GM15510 (cell line): ENCODE data around the gene ROM1.

Experiments used
- POLR2A ChIP-seq: IDR thresholded peaks from 3 replicates; pipeline ENCODE4 v1.6.1; 2011; ENCODE audit warnings: borderline replicate concordance; ENCODE audit not compliant: insufficient read length; ENCODE audit errors: extremely low read depth

ROM1 gene

GRCh38 chr11:62601372-62602140 is 11.5 kb upstream of the ROM1 start, which contains the start of gene MTA2:
MTA2 (minus strand) TSS chr11:62601865; CDS start chr11:62601450, 415 bp downstream.
- peak; percentile 37 for TF ChIP-seq POLR2A

- TF ChIP-seq POLR2A = peak; percentile 65
Measured at GRCh38 chr11:62602141-62603071, 10.7 kb upstream of the ROM1 start.

GRCh38 chr11:62603072-62603408 is 10.0 kb upstream of the ROM1 start:
- TF ChIP-seq POLR2A = no peak

GRCh38 chr11:62603776-62604299 is 9.2 kb upstream of the ROM1 start:
- no peak for TF ChIP-seq POLR2A

- TF ChIP-seq POLR2A = no peak
Measured at GRCh38 chr11:62604460-62605120, 8.5 kb upstream of the ROM1 start.

GRCh38 chr11:62605467-62605866 is 7.6 kb upstream of the ROM1 start:
- TF ChIP-seq POLR2A = no peak

GRCh38 chr11:62605902-62606301 is 7.2 kb upstream of the ROM1 start:
- TF ChIP-seq POLR2A = no peak

- no peak for TF ChIP-seq POLR2A
Measured at GRCh38 chr11:62607714-62608113, 5.3 kb upstream of the ROM1 start.

GRCh38 chr11:62608776-62609175 is 4.3 kb upstream of the ROM1 start:
- TF ChIP-seq POLR2A = no peak

- TF ChIP-seq POLR2A = no peak
Measured at GRCh38 chr11:62610403-62610802, 2.7 kb upstream of the ROM1 start.

GRCh38 chr11:62610814-62611704 is 2.0 kb upstream of the ROM1 start:
- no peak for TF ChIP-seq POLR2A

- TF ChIP-seq POLR2A = no peak
Measured at GRCh38 chr11:62611705-62612365, 1.2 kb upstream of the ROM1 start.

- no peak for TF ChIP-seq POLR2A
Measured at GRCh38 chr11:62613291-62613778, 278 bp downstream of the ROM1 start.
